CD4-positive, alpha-beta T cell treated with Interferon alpha-2 for 1 hour (primary cell): ENCODE results near the gene DCAF8L1.
"Not testable (repeated sequence)": the region's sequence is repeated elsewhere in the genome, so short reads cannot be mapped to it uniquely, and the experiment has no call there.

ENCODE experiments used
- DNase-seq, 2 donors: peaks; one replicate each; pipeline ENCODE4 v3.0.0-alpha.2; 2020 to 2022

The DCAF8L1 gene

GRCh38 chrX:27981349-27981748, at the start of gene DCAF8L1:
Gene DCAF8L1 (minus strand): TSS chrX:27981449. CDS start chrX:27981334, 115 bp downstream.
- DNase-seq: no peak

DNA sequence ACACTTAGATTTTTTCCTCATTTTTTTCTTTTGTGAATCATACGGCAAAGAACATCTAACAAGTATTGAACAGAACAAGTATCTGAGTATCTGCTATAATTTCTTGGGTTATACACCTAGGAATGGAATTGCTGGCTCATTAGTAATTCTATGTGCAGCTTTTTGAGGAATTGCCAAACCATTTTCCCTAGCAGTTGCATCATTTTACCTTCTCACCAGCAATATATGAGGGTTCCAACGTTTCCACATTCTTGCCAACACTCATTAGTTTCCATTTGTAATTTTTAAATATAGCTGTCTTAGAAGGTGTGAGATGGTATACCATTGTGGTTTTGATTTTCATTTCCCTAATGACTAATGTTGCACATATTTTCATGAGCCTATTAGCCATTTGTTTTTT, 41.1 kb upstream of the DCAF8L1 start:
- DNase-seq: no peak

DNA sequence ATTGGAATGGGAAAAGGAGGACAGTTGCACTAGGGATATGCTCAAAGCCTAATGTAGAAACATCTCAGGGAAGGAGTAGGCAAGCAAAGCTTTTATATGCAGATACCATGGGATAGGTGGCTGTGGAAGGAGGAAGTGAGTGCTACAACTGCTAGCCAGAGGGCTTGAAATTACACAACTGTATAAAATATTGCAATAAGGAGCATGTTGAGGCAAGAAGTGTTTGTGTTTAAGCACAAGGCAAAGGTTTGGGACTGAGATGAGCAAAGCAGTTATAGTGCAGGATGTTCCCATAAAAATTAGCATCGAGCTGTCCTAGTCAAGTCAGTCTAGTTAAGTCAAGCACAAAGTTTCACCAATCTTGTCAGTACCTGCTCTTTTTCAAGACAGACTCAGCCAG, 35.6 kb upstream of the DCAF8L1 start:
- DNase-seq: no peak

GRCh38 chrX:28015993-28016392, 34.7 kb upstream of the DCAF8L1 start:
- DNase-seq: no peak

- DNase-seq: no peak
Measured at GRCh38 chrX:28010875-28011274, 29.6 kb upstream of the DCAF8L1 start.

- no peak for DNase-seq
Measured at GRCh38 chrX:27998666-27999065, 17.4 kb upstream of the DCAF8L1 start.

GRCh38 chrX:27997622-27998021, 16.4 kb upstream of the DCAF8L1 start:
- no peak for DNase-seq

DNA sequence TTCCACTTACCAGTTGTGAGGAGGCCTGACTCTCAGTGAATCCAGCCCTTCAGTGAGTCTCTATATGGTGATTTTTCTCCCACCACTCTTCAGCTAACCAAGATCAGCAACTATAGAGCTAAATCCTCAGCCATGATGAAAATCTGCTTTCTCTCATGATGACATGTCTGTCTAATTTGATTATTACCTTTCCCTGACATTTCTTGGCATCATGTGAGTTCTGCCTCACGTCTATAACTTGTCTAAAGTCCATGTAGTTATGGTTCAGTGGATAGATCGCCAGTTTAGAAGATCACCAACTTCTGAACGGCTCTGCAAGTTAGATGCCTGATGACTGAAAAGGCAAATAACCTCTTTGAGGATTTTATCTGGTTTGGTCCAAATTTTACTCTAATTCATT, 14.9 kb upstream of the DCAF8L1 start:
- no peak for DNase-seq

GRCh38 chrX:27995611-27996010, 14.4 kb upstream of the DCAF8L1 start:
- DNase-seq: no peak

DNA sequence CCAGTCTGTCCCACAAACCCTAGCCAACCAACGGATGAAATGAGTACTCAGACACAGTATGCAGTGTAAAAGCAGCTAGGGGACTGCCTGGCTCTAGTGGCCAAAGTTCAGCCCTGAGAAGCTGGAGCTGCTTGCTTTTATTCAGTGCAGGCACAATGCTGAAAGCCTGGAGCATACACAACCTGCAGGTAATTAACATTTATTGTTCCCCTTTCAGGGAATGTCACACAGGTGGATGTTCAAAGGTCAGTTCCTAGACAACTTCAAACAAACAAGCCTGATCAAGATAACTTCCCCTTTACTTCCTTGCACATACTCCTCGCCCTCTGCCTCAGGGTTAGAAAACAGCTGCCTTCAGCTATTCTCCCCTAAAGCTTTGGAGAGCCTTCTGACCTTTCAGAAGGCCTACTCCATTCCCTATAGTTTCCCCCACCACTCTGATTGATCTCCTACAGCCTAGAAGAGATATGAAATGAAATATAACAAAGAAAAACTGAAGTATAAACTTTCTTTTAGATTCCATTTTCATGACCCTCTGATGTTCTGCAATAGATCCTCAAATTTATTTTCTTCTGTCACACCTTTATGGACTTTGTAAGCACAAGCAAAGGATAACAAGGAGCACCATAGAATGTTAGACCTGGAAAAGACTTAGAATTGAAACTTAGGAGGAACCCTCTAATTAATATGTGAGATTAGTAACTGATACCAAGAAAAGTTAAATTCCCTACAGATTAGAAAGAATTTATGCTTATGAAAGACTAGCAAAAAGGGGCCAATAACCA, 6.8 kb upstream of the DCAF8L1 start:
- DNase-seq: no peak

- not testable (repeated sequence) for DNase-seq
Measured at GRCh38 chrX:27976934-27977333, 4.3 kb downstream of the DCAF8L1 start.

DNA sequence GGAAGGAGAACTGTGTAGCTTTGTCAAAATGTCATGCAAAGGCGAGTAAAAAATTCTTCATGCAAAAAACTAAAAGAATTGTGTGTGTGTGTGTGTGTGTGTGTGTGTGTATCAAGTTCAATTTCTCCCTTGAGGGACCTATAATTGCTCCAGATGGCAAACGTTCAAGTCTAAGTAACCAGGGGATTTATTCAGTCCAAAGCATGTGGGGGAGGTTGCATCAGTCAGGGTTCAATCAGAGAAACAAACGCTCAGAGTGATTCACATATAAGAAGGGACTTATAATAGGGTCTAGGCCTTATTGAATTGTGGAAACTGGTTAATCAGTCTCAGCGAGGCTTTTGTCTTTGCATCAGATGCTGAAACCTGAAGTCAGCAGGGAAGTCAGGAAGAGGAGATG, 5.0 kb downstream of the DCAF8L1 start:
- no peak for DNase-seq

GRCh38 chrX:27968878-27969277, 12.4 kb downstream of the DCAF8L1 start:
- no peak for DNase-seq

GRCh38 chrX:27968352-27968751, 12.9 kb downstream of the DCAF8L1 start:
- DNase-seq: no peak

DNA sequence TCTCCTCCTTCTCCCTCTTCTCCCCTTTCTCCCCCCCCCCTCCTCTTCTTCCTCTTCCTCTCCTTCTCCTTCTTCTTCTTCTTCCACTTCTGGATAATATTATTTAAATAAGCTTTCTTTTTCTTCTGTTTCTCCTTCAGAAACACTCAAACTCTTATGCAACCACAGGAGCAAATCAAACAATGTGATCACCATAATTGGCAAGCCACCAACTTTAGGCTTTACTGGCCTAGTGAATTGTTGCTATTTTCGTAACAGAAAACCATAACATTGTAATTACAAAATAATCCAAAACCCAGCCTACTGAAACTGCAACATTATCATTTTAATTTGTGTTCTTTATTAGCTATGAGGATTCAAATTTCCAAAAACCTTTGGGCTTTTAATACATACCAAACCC, 14.3 kb downstream of the DCAF8L1 start:
- DNase-seq: no peak

DNA sequence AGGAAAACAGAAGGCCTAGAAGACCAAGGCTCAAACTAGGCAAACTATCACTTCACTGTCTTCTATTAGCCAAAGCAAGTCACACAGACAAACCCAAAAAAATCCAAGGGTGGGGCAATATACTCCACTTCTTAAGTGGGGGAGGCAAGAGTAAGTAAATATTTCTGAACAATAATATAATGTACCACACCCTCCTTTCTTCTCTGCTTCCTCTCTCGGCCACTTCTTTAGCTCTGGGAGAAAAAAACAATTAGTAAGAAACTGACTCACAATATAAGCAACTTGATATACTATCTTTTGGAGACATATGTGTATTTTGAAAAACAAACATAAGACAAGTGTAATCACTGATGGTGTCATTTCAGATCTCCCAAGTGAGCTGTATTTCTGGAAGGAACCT, 14.8 kb downstream of the DCAF8L1 start:
- no peak for DNase-seq

- not testable (repeated sequence) for DNase-seq
Measured at GRCh38 chrX:27965348-27965747, 15.9 kb downstream of the DCAF8L1 start.

GRCh38 chrX:27964432-27964831, 16.8 kb downstream of the DCAF8L1 start:
- no peak for DNase-seq

- not testable (repeated sequence) for DNase-seq
Measured at GRCh38 chrX:27960410-27960809, 20.8 kb downstream of the DCAF8L1 start.

DNA sequence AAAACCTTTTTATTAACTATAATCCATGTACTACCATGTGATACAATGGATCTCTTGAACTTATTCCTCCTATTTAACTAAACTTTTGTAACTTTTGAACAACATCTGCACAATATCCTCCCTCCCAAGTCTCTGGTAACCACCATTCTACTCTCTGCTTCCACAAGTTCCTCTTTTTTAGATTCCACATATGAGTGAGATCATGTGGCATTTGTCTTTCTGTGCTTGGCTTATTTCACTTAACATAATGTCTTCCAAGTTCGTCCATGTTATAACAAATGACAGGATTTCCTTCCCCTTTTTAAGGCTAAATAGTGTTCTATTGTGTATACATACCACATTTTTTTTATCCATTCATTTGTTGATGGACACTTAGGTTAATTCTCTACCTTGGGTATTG, 28.1 kb downstream of the DCAF8L1 start:
- DNase-seq: no peak

DNA sequence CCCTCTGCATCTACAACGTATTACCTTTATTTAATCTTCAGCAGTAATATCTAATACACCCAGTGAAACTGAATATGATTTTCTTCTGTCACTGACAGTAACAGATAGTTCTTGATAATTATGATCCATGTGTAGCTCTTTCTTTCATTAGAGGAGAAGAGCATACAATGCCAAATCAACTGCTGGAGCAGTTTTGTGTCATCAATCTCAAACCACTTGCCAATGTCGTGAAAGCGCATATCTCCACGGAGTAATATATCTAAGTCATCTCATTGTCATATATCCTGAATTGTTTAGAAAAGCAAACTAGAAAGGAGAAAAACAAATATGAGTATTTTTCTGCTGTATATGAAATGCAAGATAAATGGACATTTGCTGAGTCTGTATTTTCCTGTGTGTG, 47.9 kb downstream of the DCAF8L1 start:
- no peak for DNase-seq
